ENCODE measurements around the gene RELB. TPM values are rescaled to one million over a fixed set of nuclear protein-coding genes. Genes with fewer than 3 reads are reported as not detected.

The RELB gene
- total and polyA plus RNA-seq, 5 donors, result 2.3 to 6.5 (median 3.0) TPM

Other genes starting within 250 kb of the RELB start
- gene CBLC, start 223.6 kb upstream of the RELB start, total RNA-seq, result not detected
- gene CBLC, start 223.6 kb upstream of the RELB start, polyA plus RNA-seq, result not detected
- gene BCAM, start 192.4 kb upstream of the RELB start, total RNA-seq, result 100 to 1,000 TPM in 1 of 4 donors, 10 to 100 TPM in 3; 69.9 to 130 (median 80.1) TPM
- 107 TPM for gene BCAM, start 192.4 kb upstream of the RELB start, polyA plus RNA-seq
- gene NECTIN2, start 155.2 kb upstream of the RELB start, total RNA-seq, result 100 to 1,000 TPM in 1 of 4 donors, 10 to 100 TPM in 3; 47.8 to 106 (median 57.5) TPM
- 44.2 TPM for gene NECTIN2, start 155.2 kb upstream of the RELB start, polyA plus RNA-seq
- gene TOMM40, start 110.2 kb upstream of the RELB start, total RNA-seq, result 10 to 100 TPM; 36.7 to 51.4 (median 46.8) TPM
- gene TOMM40, start 110.2 kb upstream of the RELB start, polyA plus RNA-seq, result 38.5 TPM
- gene APOE, start 95.7 kb upstream of the RELB start, total RNA-seq, result 10 to 100 TPM; 28.6 to 86.2 (median 82.2) TPM
- 109 TPM for gene APOE, start 95.7 kb upstream of the RELB start, polyA plus RNA-seq
- gene APOC1, start 86.9 kb upstream of the RELB start, total RNA-seq, result 1 to 10 TPM; 3.1 to 10.0 (median 6.2) TPM
- 15.4 TPM for gene APOC1, start 86.9 kb upstream of the RELB start, polyA plus RNA-seq
- not detected for gene APOC4, start 59.2 kb upstream of the RELB start, total RNA-seq
- not detected for gene APOC4, start 59.2 kb upstream of the RELB start, polyA plus RNA-seq
- gene APOC2, start 55.4 kb upstream of the RELB start, total RNA-seq, result not detected
- 0.68 TPM for gene APOC2, start 55.4 kb upstream of the RELB start, polyA plus RNA-seq
- gene CLPTM1, start 46.1 kb upstream of the RELB start, total RNA-seq, result 100 to 1,000 TPM in 2 of 4 donors, 10 to 100 TPM in 2; 81.4 to 106 (median 93.0) TPM
- gene CLPTM1, start 46.1 kb upstream of the RELB start, polyA plus RNA-seq, result 85.7 TPM
- 10 to 100 TPM; 34.3 to 36.7 (median 36.1) TPM for gene CLASRP, start 37.6 kb downstream of the RELB start, total RNA-seq
- 36.8 TPM for gene CLASRP, start 37.6 kb downstream of the RELB start, polyA plus RNA-seq
- gene ZNF296, start 75.0 kb downstream of the RELB start, total RNA-seq, result under 1 TPM in 3 of 4 donors, not detected in 1; 0.25 to 0.35 (median 0.29) TPM
- 0.25 TPM for gene ZNF296, start 75.0 kb downstream of the RELB start, polyA plus RNA-seq
- gene GEMIN7, start 77.8 kb downstream of the RELB start, total RNA-seq, result 10 to 100 TPM; 10.9 to 15.0 (median 12.8) TPM
- 27.9 TPM for gene GEMIN7, start 77.8 kb downstream of the RELB start, polyA plus RNA-seq
- gene PPP1R37, start 91.7 kb downstream of the RELB start, total RNA-seq, result 10 to 100 TPM; 16.5 to 24.9 (median 18.9) TPM
- 23.4 TPM for gene PPP1R37, start 91.7 kb downstream of the RELB start, polyA plus RNA-seq
- gene NKPD1, start 159.5 kb downstream of the RELB start, total RNA-seq, result under 1 TPM in 1 of 4 donors, not detected in 3; 0.06 TPM
- 0.07 TPM for gene NKPD1, start 159.5 kb downstream of the RELB start, polyA plus RNA-seq
- gene TRAPPC6A, start 176.8 kb downstream of the RELB start, total RNA-seq, result 10 to 100 TPM; 15.2 to 19.4 (median 17.2) TPM
- gene TRAPPC6A, start 176.8 kb downstream of the RELB start, polyA plus RNA-seq, result 26.5 TPM
- 1 to 10 TPM; 3.8 to 8.2 (median 6.2) TPM for gene BLOC1S3, start 177.3 kb downstream of the RELB start, total RNA-seq
- 2.4 TPM for gene BLOC1S3, start 177.3 kb downstream of the RELB start, polyA plus RNA-seq
- gene EXOC3L2, start 243.9 kb downstream of the RELB start, total RNA-seq, result 1 to 10 TPM; 3.4 to 5.6 (median 4.5) TPM
- gene EXOC3L2, start 243.9 kb downstream of the RELB start, polyA plus RNA-seq, result 2.7 TPM
- 10 to 100 TPM; 29.0 to 54.5 (median 40.4) TPM for gene MARK4, start 249.8 kb downstream of the RELB start, total RNA-seq
- 21.0 TPM for gene MARK4, start 249.8 kb downstream of the RELB start, polyA plus RNA-seq

All from right cardiac atrium (tissue), 5 donors.